AG04449 (cell line): Measurements from ENCODE around the gene HOXB2.

Source experiments
- CTCF ChIA-PET: fragments of 350-600 bp; formaldehyde crosslinking; extraction: SDS; loops from one replicate; lab custom pipeline; 2021; ENCODE audit warnings: antibody characterized with exemption; lab: Yijun Ruan, JAX
- POLR2A ChIA-PET: fragments of 400-600, 350-600 bp; formaldehyde crosslinking; extraction: SDS; loops from one replicate; lab custom pipeline; 2020; ENCODE audit warnings: antibody characterized with exemption, inconsistent platforms; lab: Yijun Ruan, JAX
- DNase-seq: peaks from one replicate; pipeline ENCODE4 v3.0.0-alpha.2; 2010; ENCODE audit warnings: low read depth, low spot score
- H3K4me3 ChIP-seq: 2 replicates; pipeline ENCODE4 v1.5.1; 2011; ENCODE audit warnings: low read depth, mild to moderate bottlenecking, control low read depth, low read length
- TF ChIP-seq, protein P1 (sequence below): IDR thresholded peaks from one replicate; pipeline ENCODE4 v1.5.1; 2011; ENCODE audit warnings: mild to moderate bottlenecking, moderate library complexity, low read length, control low read depth, inconsistent platforms; ENCODE audit not compliant: insufficient read depth; ENCODE audit errors: missing control alignments

HOXB2 gene

DNA sequence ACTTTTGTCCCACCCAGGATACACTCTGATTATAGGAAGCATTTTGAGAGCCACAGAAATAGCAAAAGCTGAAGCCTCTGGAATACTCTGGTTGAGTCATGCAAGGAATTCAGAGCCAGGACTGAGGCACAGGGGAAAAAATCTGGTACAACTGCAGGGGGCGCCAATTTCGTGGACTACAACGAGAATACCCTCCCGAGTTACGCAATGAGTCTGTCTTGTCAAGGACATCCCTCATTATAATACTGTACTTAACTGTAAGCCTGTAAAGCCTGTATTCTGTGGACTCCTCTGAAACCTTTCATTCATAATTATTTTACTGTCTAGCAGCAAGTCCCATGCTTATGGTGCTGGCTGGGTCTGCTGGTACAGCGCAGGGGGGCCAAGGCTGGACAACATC lies 21.9 kb downstream of the HOXB2 start:
- CTCF ChIA-PET, result interaction anchor here (0.9 to 6.7 kb wide), 11 partner anchors 10 to 171 kb away, joined by 3 to 39 read pairs (median 5); no protein-coding TSS in a partner anchor
- POLR2A ChIA-PET, result no interaction called here
- TF ChIP-seq, protein P1, sequence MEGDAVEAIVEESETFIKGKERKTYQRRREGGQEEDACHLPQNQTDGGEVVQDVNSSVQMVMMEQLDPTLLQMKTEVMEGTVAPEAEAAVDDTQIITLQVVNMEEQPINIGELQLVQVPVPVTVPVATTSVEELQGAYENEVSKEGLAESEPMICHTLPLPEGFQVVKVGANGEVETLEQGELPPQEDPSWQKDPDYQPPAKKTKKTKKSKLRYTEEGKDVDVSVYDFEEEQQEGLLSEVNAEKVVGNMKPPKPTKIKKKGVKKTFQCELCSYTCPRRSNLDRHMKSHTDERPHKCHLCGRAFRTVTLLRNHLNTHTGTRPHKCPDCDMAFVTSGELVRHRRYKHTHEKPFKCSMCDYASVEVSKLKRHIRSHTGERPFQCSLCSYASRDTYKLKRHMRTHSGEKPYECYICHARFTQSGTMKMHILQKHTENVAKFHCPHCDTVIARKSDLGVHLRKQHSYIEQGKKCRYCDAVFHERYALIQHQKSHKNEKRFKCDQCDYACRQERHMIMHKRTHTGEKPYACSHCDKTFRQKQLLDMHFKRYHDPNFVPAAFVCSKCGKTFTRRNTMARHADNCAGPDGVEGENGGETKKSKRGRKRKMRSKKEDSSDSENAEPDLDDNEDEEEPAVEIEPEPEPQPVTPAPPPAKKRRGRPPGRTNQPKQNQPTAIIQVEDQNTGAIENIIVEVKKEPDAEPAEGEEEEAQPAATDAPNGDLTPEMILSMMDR, result peak; percentile 41
- no peak for DNase-seq
- no peak overlapping the region for H3K4me3 ChIP-seq

DNA sequence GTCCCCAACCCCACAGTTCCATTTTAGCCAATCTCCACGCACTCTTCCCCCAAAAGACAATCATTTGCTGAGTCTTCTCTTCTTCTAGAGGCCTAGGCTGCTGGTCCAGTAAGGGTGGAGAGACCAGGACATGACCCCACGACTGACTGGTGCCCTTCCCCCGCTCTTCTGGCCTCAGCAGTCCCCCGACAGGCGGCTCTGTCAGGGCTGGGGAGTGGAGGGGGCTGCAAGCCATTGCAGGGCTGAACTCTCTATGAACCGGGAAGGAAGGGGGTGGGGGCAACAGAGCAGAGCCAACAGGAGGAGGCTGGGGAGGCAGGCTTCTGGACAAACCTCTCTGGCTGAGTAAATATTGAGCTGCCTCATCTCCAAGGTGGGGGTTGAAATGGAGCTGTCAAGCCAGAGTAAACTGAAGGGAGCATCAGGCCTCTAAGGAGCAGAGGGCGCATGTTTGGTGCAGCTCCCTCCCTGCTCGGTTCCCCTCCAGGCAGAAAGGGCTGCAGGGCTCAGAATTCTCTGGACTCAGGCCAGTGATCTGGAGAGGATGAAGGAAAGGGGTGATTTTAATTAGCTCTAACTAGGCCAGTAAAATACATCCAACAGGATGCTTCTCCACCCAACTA lies 22.8 kb downstream of the HOXB2 start:
- no peak overlapping the region for H3K4me3 ChIP-seq
- DNase-seq, result no peak
- ChIA-PET POLR2A (interaction anchor here (0.9 kb wide), 1 partner anchor 19 kb away, joined by 3 read pairs; no protein-coding TSS in a partner anchor), CTCF (interaction anchor here (0.9 to 6.7 kb wide), 11 partner anchors 10 to 170 kb away, joined by 3 to 39 read pairs (median 5); no protein-coding TSS in a partner anchor)
- TF ChIP-seq, protein P1, result no peak

DNA sequence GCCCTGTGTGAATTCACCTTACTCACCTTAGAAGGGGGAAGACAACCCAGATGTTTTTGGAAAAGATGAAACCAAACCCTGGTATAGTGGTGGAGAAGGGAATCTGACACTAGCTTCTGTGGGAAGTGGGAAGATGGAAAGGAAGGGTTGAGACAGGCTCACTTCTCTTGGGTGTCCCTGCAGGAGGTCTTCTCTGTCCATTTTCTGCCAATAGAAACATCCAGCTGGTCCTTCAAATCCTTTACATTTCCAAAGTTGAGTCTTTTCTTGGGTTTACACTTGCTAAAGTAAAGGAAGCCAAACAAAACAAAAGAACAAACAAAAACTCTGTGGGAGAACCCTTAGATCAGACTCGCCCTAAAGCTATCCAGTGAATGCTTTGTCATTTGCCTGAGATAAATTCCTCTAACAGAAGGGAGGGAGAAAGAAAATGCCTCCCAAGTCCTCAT lies 24.3 kb downstream of the HOXB2 start:
- TF ChIP-seq, protein P1, result no peak
- POLR2A ChIA-PET, result interaction anchor here (0.7 kb wide), 1 partner anchor 14 kb away, joined by 3 read pairs; no protein-coding TSS in a partner anchor
- DNase-seq, result no peak
- CTCF ChIA-PET, result interaction anchor here (0.6 to 6.7 kb wide), 5 partner anchors 9 to 1302 kb away, joined by 3 to 39 read pairs (median 4); no protein-coding TSS in a partner anchor
- H3K4me3 ChIP-seq, result no peak overlapping the region

- TF ChIP-seq, protein P1, result no peak
- H3K4me3 ChIP-seq, result no peak overlapping the region
- CTCF ChIA-PET, result interaction anchor here (1.2 to 6.7 kb wide), 4 partner anchors 14 to 82 kb away, joined by 3 to 39 read pairs (median 4); no protein-coding TSS in a partner anchor
- no peak for DNase-seq
- POLR2A ChIA-PET, result no interaction called here
These were observed 25.5 kb downstream of the HOXB2 start for GRCh38 chr17:48519427-48519826.

DNA sequence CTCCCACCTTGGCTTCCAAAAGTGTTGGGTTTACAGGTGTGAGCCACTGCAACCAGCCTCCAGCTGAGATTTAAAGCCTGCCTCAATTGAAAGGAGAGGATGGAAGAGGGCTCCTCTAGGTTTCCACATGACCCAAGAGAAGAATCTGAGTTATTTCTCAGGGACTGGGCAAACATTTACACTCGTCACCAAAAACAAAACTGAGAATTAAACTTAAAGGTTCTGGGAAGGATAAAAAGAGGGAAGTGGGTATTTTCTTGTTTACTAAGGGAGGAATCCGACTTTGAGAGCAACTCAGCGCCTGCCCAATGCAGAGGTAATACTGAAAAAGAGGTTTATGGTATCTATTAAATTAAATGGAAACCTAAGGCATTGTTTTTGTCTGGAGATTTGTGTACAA lies 27.4 kb downstream of the HOXB2 start:
- TF ChIP-seq, protein P1, result no peak
- ChIA-PET POLR2A (no interaction called here), CTCF (interaction anchor here (0.9 to 1.7 kb wide), 3 partner anchors 10 to 25 kb away, joined by 3 to 4 read pairs (median 3); no protein-coding TSS in a partner anchor)
- H3K4me3 ChIP-seq, result no peak overlapping the region
- DNase-seq, result no peak
